ENCODE results near the gene CCDC146.
"Not testable (repeated sequence)": the region's sequence is repeated elsewhere in the genome, so short reads cannot be mapped to it uniquely, and the experiment has no call there.

DNA sequence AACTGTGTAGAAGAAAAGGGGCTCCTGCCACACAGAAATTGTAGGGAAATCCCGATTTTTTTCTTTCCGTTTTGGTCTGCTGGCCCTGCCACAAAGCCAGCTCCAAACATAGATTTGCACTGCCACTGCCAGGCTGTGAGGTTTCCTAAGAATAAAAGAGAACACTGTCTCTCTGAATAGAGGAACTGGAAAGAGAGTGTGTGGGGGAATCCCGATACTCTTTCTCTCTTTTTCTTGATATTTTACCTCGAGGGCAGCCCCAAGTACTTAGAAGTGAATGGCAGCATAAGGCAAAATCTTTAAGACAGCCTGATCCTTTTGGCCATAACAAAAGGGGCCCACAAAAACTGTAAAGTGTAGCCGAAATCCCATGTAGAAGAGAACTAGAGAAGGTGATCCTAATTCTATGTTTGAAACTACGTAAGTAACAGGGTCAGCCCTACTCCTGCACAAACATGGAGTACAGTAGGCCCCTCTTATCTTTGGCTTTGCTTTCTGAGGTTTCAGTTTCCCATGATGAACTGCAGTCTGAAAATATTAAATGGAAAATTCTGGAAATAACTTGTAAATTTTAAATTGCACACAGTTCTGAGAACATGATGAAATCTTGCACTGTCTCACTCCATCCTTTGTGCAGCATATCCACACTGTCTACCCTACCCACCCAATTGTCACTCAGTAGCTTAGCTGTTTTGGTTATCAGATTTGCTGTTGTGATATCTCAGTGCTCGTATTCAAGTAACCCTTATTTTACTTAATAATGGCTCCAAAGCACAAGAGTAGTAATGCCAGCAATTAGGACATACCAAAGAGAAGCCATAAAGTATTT is 6.4 kb downstream of the CCDC146 start:
- TF ChIP-seq, protein P1, sequence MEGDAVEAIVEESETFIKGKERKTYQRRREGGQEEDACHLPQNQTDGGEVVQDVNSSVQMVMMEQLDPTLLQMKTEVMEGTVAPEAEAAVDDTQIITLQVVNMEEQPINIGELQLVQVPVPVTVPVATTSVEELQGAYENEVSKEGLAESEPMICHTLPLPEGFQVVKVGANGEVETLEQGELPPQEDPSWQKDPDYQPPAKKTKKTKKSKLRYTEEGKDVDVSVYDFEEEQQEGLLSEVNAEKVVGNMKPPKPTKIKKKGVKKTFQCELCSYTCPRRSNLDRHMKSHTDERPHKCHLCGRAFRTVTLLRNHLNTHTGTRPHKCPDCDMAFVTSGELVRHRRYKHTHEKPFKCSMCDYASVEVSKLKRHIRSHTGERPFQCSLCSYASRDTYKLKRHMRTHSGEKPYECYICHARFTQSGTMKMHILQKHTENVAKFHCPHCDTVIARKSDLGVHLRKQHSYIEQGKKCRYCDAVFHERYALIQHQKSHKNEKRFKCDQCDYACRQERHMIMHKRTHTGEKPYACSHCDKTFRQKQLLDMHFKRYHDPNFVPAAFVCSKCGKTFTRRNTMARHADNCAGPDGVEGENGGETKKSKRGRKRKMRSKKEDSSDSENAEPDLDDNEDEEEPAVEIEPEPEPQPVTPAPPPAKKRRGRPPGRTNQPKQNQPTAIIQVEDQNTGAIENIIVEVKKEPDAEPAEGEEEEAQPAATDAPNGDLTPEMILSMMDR (IDR thresholded peaks at IDR 0.05): not testable (repeated sequence)
- not testable (repeated sequence) for TF ChIP-seq POLR2A (IDR thresholded peaks at IDR 0.05)
